Spleen (tissue), 11 donors: Measurements from ENCODE around the gene HES3. TPM values are rescaled to one million over a fixed set of nuclear protein-coding genes. Genes with fewer than 3 reads are reported as not detected.

ENCODE experiments used
- DNase-seq: peaks from one replicate; pipeline ENCODE4 v3.0.0-alpha.2; 2020
- H3K27ac ChIP-seq, 8 donors: fragments of 200-600 bp; sonication (generic) in 7 of 8; 1 replicate in 4 of 8; 2 replicates in 4 of 8; pipeline versions ENCODE4 v1.5.0 to v1.8.0; 2016 to 2021; ENCODE audit warnings: inconsistent platforms in 4 of 8, mild to moderate bottlenecking in 4 of 8, moderate library complexity in 1 of 8
- H3K27me3 ChIP-seq, 7 donors: fragments of 200-600 bp; sonication (generic) in 6 of 7; replicated peaks in 1 of 7; 1 replicate in 4 of 7; 2 replicates in 3 of 7; pipeline versions ENCODE4 v1.5.0 to v1.8.0; 2016 to 2021; ENCODE audit warnings: inconsistent platforms in 3 of 7, mild to moderate bottlenecking in 1 of 7
- H3K36me3 ChIP-seq, 6 donors: fragments of 200-600 bp; sonication (generic) in 5 of 6; 1 replicate in 4 of 6; 2 replicates in 2 of 6; pipeline versions ENCODE4 v1.5.0 to v1.8.0; 2016 to 2021; ENCODE audit warnings: inconsistent platforms in 2 of 6
- H3K4me1 ChIP-seq, 6 donors: fragments of 200-600 bp; sonication (generic) in 5 of 6; 1 replicate in 3 of 6; 2 replicates in 3 of 6; pipeline versions ENCODE4 v1.5.0 to v1.8.0; 2016 to 2021; ENCODE audit warnings: inconsistent platforms in 3 of 6
- H3K4me3 ChIP-seq, 8 donors: fragments of 200-600 bp; sonication (generic) in 7 of 8; 1 replicate in 4 of 8; 2 replicates in 4 of 8; pipeline versions ENCODE4 v1.5.0 to v1.8.0; 2016 to 2021; ENCODE audit warnings: inconsistent platforms in 4 of 8, mild to moderate bottlenecking in 4 of 8, moderate library complexity in 2 of 8
- H3K9me3 ChIP-seq, 8 donors: fragments of 200-600 bp; sonication (generic) in 7 of 8; 1 replicate in 4 of 8; 2 replicates in 4 of 8; pipeline versions ENCODE4 v1.5.0 to v1.8.0; 2016 to 2021; ENCODE audit warnings: inconsistent platforms in 4 of 8
- POLR2A ChIP-seq, 3 donors: fragments of 450-650 bp; IDR thresholded peaks; one replicate each; pipeline ENCODE4 v1.5.1; 2017; ENCODE audit warnings: antibody characterized with exemption in 3 of 3, mild to moderate bottlenecking in 1 of 3
- POLR2AphosphoS5 ChIP-seq, 3 donors: sonication (generic); formaldehyde crosslinking; IDR thresholded peaks; one replicate each; pipeline ENCODE4 v1.5.1; 2017; ENCODE audit warnings: antibody characterized with exemption in 3 of 3
- WGBS, 5 donors: extraction: QIAGEN DNeasy Blood & Tissue Kit in 3 of 5; methylation state at CpG; one replicate each; pipeline versions ENCODE4 v1.1.5 to v1.1.7; 2013 to 2018; 5-methylcytosine and 5-hydroxymethylcytosine counted together
- intact Hi-C: fragments of 100-400 bp; cut with DNase I; formaldehyde crosslinking; loops from one replicate; pipeline ENCODE4 v1.15.0; 2023; ENCODE audit warnings: low total_unique reads
- polyA plus RNA-seq, 3 donors: library from polyadenylated mRNA; stranded (reverse); fragments of 200-250 nt; gene quantifications; one replicate each; pipeline ENCODE4 v1.2.1, GENCODE V29; 2013
- total RNA-seq, 7 donors: library from RNA; depleted of rRNA in 3 of 7; stranded (reverse); fragments of >200 nt in 3 of 7; fragmentation: NEBNext Ultra II Directional in 4 of 7; extraction: Animal tissue kit (Norgen Biotek cat#: 25700) in 4 of 7; gene quantifications; one replicate each; pipeline versions ENCODE4 v1.1.0 to v1.2.1, GENCODE V29; 2016 to 2021
- TF ChIP-seq, protein P1 (sequence below), 11 experiments: fragments of 200-600 bp in 7 of 11; fragments of 450-650 bp in 4 of 11; sonication (generic) in 4 of 11; IDR thresholded peaks in 8 of 11; conservative IDR thresholded peaks in 3 of 11; 1 replicate in 7 of 11; 2 replicates in 4 of 11; pipeline versions ENCODE4 v1.4.0 to v1.8.0; 2016 to 2021; ENCODE audit warnings: antibody characterized with exemption in 11 of 11, inconsistent platforms in 4 of 11, mild to moderate bottlenecking in 1 of 11
- donor health status: healthy with polysubstance abuse.
- donor health status: DM: no; HTN: no; CAD: no; lungs with moderate emphysema.
- donor health status: DM: no; HTN: no; CAD: no.
- donor health status: Bipolar disorder and iron deficiency.
- donor health status: healthy.
- donor health status: DM: no; HTN: no; CAD: no.
- donor health status: DM: yes; HTN: yes; CAD: no.

HES3 gene
- total and polyA plus RNA-seq, 10 donors: not detected

DNA sequence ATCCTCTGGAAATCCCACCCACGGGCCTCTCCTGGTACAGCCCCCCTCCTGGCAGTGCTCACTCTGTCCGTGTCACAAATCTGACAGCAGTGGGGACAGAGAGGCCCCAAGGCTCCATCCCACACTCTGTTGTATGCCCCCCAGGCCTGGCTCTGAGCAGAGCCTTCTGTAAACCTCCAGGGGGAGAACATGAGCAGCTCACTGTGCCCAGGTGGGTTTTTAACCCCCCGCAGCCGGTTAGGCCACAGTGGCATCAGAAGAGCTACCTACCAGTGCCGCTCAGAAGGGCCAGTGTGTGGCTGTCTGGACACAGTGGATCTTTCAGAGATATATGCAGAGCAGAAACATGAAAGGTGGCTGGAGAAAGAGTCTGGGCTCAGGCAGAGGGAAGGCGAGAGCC, 28.9 kb downstream of the HES3 start:
- 87 to 95% (median 94%) methylated on average over 6 of the region's 6 CpGs for WGBS, 5 donors
- intact Hi-C loops: no loop called here
- peaks cover 0 to 9% (median 0%) of the 10 kb centered on the region in 6 donors for H3K36me3 ChIP-seq
- H3K27me3 ChIP-seq: no peaks in the 10 kb centered on the region
- DNase-seq: no peak
- H3K27ac ChIP-seq: no peak overlapping the region
- TF ChIP-seq, protein P1, sequence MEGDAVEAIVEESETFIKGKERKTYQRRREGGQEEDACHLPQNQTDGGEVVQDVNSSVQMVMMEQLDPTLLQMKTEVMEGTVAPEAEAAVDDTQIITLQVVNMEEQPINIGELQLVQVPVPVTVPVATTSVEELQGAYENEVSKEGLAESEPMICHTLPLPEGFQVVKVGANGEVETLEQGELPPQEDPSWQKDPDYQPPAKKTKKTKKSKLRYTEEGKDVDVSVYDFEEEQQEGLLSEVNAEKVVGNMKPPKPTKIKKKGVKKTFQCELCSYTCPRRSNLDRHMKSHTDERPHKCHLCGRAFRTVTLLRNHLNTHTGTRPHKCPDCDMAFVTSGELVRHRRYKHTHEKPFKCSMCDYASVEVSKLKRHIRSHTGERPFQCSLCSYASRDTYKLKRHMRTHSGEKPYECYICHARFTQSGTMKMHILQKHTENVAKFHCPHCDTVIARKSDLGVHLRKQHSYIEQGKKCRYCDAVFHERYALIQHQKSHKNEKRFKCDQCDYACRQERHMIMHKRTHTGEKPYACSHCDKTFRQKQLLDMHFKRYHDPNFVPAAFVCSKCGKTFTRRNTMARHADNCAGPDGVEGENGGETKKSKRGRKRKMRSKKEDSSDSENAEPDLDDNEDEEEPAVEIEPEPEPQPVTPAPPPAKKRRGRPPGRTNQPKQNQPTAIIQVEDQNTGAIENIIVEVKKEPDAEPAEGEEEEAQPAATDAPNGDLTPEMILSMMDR (IDR thresholded peaks at IDR 0.05 in 8 of 11, conservative IDR thresholded peaks at IDR 0.05 in 3 of 11): no peak
- TF ChIP-seq POLR2A (IDR thresholded peaks at IDR 0.05): no peak
- TF ChIP-seq POLR2AphosphoS5 (IDR thresholded peaks at IDR 0.05): no peak
- no peaks in the 10 kb centered on the region for H3K9me3 ChIP-seq
- H3K4me3 ChIP-seq: no peak overlapping the region
- H3K4me1 ChIP-seq: peaks cover 0 to 14% (median 9%) of the 10 kb centered on the region in 6 donors

DNA sequence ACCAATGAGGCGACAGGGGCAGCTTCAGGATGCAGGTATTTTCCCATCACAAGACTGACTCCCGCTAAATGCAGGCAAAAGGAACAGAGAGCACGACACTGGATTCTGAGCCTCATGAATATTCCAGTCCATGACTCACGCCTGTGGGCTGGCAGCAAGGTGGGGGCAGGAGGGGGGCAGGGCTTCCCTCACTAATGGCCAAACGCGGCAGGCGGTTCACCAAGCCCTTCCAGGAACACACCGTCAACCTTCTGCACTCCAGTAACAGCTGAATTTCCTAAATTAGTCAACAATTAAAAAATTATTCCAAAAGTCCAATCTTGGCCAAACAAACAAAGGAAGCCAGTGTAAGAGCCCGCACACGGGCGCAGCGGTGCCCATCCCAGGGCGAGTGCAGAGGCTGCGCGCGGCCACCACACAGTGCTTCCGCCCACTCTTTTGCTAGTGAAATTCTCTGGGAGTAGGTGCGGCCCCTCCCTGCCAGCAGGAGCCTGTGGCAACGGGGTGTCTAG, 29.5 kb downstream of the HES3 start:
- Histone ChIP-seq H3K36me3 (peaks cover 0 to 9% (median 0%) of the 10 kb centered on the region in 6 donors), H3K27me3 (no peaks in the 10 kb centered on the region), H3K4me3 (no peak overlapping the region), H3K4me1 (peaks cover 0 to 14% (median 9%) of the 10 kb centered on the region in 6 donors), H3K27ac (no peak overlapping the region), H3K9me3 (no peaks in the 10 kb centered on the region)
- TF ChIP-seq POLR2A (IDR thresholded peaks at IDR 0.05) (no peak), POLR2AphosphoS5 (IDR thresholded peaks at IDR 0.05) (no peak)
- TF ChIP-seq, protein P1 (IDR thresholded peaks at IDR 0.05 in 8 of 11, conservative IDR thresholded peaks at IDR 0.05 in 3 of 11): no peak
- 91 to 96% (median 96%) methylated on average over 18 to 19 of the region's 19 CpGs for WGBS, 5 donors
- intact Hi-C loops: no loop called here
- no peak for DNase-seq

DNA sequence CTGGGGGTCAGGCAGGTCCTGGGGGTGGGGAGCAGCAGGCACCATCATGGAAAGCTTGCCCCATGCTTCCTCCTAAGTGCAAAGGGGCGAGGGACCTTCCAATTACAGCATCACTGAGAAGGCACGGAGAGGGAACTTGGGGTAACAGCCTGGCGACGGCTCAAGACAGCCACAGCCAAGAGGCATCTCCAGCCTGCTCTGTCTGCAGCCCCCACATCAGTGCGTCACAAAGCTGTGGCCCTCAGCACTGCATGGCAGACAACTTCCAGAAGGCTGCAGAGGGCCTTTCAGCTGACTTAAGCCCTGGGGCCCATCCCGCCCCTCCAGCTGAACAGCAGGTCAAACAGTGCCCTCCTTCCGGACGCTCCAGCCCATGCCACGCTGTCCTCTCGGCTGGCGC, 30.1 kb downstream of the HES3 start:
- no peak for DNase-seq
- H3K4me1 ChIP-seq: peaks cover 0 to 21% (median 10%) of the 10 kb centered on the region in 6 donors
- intact Hi-C loops: no loop called here
- H3K27ac ChIP-seq: no peak overlapping the region
- WGBS, 5 donors: 82 to 98% (median 95%) methylated on average over 4 to 11 of the region's 11 CpGs
- H3K4me3 ChIP-seq: no peak overlapping the region
- H3K36me3 ChIP-seq: peaks cover 0 to 9% (median 0%) of the 10 kb centered on the region in 6 donors
- no peaks in the 10 kb centered on the region for H3K9me3 ChIP-seq
- TF ChIP-seq POLR2AphosphoS5 (IDR thresholded peaks at IDR 0.05): no peak
- TF ChIP-seq POLR2A (IDR thresholded peaks at IDR 0.05): no peak
- no peaks in the 10 kb centered on the region for H3K27me3 ChIP-seq

DNA sequence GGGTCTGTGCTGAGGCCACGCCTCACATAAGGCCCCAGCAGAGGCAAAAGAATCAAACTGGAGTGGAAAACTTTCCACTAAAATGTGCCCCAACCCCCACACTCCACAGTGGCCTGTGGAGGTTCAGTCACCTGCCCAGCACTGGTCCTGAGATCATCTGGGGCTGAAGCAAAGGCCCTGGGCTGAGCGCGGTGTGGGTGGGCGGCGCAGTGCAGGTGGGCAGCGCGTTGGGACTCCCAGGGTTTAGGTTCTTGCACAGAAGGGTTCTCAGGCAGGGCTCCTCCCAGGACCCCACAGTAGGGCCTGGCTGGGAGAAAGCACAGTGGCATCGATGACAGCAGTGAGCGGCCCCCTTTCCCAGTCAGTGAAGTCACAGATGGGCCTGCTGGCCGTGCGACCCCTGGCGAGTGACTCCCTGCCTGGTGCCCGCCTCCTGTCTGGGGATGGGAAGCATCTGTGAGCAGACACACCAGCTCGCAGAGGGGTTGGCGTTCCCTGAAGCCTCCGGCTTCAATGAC, 30.7 kb downstream of the HES3 start:
- TF ChIP-seq POLR2AphosphoS5 (IDR thresholded peaks at IDR 0.05) (no peak), POLR2A (IDR thresholded peaks at IDR 0.05) (no peak)
- TF ChIP-seq, protein P1 (IDR thresholded peaks at IDR 0.05 in 8 of 11, conservative IDR thresholded peaks at IDR 0.05 in 3 of 11): no peak
- Histone ChIP-seq H3K9me3 (no peaks in the 10 kb centered on the region), H3K36me3 (peaks cover 0 to 9% (median 0%) of the 10 kb centered on the region in 6 donors), H3K27ac (no peak overlapping the region), H3K27me3 (no peaks in the 10 kb centered on the region), H3K4me1 (peaks cover under 1 to 23% (median 10%) of the 10 kb centered on the region in 6 donors), H3K4me3 (no peak overlapping the region)
- intact Hi-C loops: no loop called here
- WGBS, 5 donors: 96 to 98% (median 97%) methylated on average over 11 to 16 of the region's 16 CpGs
- DNase-seq: no peak
